K562 (cell line): ENCODE results near the gene EFCAB7. TPM values are rescaled to one million over a fixed set of nuclear protein-coding genes. Genes with fewer than 3 reads are reported as not detected.

Experiments
- HNRNPL ChIP-seq: fragments of 200-400 bp; formaldehyde crosslinking; IDR thresholded peaks from 2 replicates; pipeline ENCODE4 v1.6.1; 2017; ENCODE audit warnings: low read depth, mild to moderate bottlenecking, low read length
- POLR2A ChIP-seq: fragments of 450-650 bp; conservative IDR thresholded peaks from 2 replicates; pipeline ENCODE4 v1.6.1; 2016
- ZKSCAN3 ChIP-seq: fragments of 250-450 bp; sonication (Bioruptor Pico); IDR thresholded peaks from 2 replicates; pipeline ENCODE4 v1.4.0; 2020
- ZKSCAN8 ChIP-seq: fragments of 200-800 bp; sonication (Bioruptor generic); IDR thresholded peaks from 2 replicates; pipeline ENCODE4 v1.6.1; 2016; ENCODE audit warnings: missing genetic modification characterization, missing compliant biosample characterization
- polyA plus RNA-seq, 8 experiments: library from polyadenylated mRNA; depleted of rRNA in 4 of 8; stranded (reverse) in 5 of 8; unstranded in 3 of 8; fragments of >200 nt; fragmentation: Nextera tagmentation in 2 of 8; fragmentation: Illumina TruSeq in 1 of 8; extraction: Ambion mirVana in 2 of 8; extraction: Trizol in 1 of 8; gene quantifications; 2 replicates each; pipeline versions ENCODE4 v1.2.1 to v1.2.3, GENCODE V29; 2011 to 2014; ENCODE audit warnings: inconsistent platforms in 1 of 8, missing spikeins in 1 of 8
- total RNA-seq, 7 experiments: library from RNA; depleted of rRNA in 6 of 7; stranded (reverse); fragments of >200 nt in 6 of 7; fragmentation: Illumina TruSeq in 2 of 7; extraction: Trizol in 2 of 7; gene quantifications; 2 replicates each; pipeline versions ENCODE4 v1.2.1 to v1.2.3, GENCODE V29; 2011 to 2021; ENCODE audit warnings: low replicate concordance in 1 of 7
- TF ChIP-seq, protein P1 (sequence below): sonication (generic); formaldehyde crosslinking; IDR thresholded peaks from 2 replicates; pipeline ENCODE4 v1.8.1; 2022; ENCODE audit warnings: missing genetic modification reagents
- TF ChIP-seq, protein P2 (sequence below), 2 experiments: fragments of 450-650 bp in 1 of 2; IDR thresholded peaks; 2 replicates each; pipeline ENCODE4 v1.6.1; 2011 to 2017; ENCODE audit warnings: low read depth in 2 of 2, antibody characterized with exemption in 1 of 2, borderline replicate concordance in 1 of 2, low read length in 1 of 2, mild to moderate bottlenecking in 1 of 2, mixed read lengths in 1 of 2; ENCODE audit not compliant: control insufficient read depth in 1 of 2
- TF ChIP-seq, protein P3 (sequence below): fragments of 450-650 bp; IDR thresholded peaks from 2 replicates; pipeline ENCODE4 v1.6.1; 2016; ENCODE audit warnings: mild to moderate bottlenecking, moderate library complexity

The EFCAB7 gene
- total and polyA plus RNA-seq, 9 of the 15 experiments (the other 6 are each of a cell fraction or from before 2014, with no cell fraction given) = 3.2 to 7.6 (median 5.7) TPM

GRCh38 chr1:63522891-63523728 lies at the start of gene EFCAB7, which contains the start of gene ITGB3BP (continued):
- TF ChIP-seq, protein P1, sequence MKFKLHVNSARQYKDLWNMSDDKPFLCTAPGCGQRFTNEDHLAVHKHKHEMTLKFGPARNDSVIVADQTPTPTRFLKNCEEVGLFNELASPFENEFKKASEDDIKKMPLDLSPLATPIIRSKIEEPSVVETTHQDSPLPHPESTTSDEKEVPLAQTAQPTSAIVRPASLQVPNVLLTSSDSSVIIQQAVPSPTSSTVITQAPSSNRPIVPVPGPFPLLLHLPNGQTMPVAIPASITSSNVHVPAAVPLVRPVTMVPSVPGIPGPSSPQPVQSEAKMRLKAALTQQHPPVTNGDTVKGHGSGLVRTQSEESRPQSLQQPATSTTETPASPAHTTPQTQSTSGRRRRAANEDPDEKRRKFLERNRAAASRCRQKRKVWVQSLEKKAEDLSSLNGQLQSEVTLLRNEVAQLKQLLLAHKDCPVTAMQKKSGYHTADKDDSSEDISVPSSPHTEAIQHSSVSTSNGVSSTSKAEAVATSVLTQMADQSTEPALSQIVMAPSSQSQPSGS (CRISPR knock-in tag) = no peak
- no peak for TF ChIP-seq ZKSCAN3 (CRISPR knock-in tag)
- no peak for TF ChIP-seq HNRNPL
- TF ChIP-seq, protein P2, sequence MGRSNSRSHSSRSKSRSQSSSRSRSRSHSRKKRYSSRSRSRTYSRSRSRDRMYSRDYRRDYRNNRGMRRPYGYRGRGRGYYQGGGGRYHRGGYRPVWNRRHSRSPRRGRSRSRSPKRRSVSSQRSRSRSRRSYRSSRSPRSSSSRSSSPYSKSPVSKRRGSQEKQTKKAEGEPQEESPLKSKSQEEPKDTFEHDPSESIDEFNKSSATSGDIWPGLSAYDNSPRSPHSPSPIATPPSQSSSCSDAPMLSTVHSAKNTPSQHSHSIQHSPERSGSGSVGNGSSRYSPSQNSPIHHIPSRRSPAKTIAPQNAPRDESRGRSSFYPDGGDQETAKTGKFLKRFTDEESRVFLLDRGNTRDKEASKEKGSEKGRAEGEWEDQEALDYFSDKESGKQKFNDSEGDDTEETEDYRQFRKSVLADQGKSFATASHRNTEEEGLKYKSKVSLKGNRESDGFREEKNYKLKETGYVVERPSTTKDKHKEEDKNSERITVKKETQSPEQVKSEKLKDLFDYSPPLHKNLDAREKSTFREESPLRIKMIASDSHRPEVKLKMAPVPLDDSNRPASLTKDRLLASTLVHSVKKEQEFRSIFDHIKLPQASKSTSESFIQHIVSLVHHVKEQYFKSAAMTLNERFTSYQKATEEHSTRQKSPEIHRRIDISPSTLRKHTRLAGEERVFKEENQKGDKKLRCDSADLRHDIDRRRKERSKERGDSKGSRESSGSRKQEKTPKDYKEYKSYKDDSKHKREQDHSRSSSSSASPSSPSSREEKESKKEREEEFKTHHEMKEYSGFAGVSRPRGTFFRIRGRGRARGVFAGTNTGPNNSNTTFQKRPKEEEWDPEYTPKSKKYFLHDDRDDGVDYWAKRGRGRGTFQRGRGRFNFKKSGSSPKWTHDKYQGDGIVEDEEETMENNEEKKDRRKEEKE (IDR thresholded peaks at IDR 0.05; ENCODE audit: borderline replicate concordance in 1 of 2, control insufficient read depth in 1 of 2, low read depth in 2 of 2, low read length in 1 of 2) = peak in 1 of 2 experiments; percentile 92; a peak in 2 of 4 replicates
- TF ChIP-seq ZKSCAN8 = no peak
- TF ChIP-seq, protein P3, sequence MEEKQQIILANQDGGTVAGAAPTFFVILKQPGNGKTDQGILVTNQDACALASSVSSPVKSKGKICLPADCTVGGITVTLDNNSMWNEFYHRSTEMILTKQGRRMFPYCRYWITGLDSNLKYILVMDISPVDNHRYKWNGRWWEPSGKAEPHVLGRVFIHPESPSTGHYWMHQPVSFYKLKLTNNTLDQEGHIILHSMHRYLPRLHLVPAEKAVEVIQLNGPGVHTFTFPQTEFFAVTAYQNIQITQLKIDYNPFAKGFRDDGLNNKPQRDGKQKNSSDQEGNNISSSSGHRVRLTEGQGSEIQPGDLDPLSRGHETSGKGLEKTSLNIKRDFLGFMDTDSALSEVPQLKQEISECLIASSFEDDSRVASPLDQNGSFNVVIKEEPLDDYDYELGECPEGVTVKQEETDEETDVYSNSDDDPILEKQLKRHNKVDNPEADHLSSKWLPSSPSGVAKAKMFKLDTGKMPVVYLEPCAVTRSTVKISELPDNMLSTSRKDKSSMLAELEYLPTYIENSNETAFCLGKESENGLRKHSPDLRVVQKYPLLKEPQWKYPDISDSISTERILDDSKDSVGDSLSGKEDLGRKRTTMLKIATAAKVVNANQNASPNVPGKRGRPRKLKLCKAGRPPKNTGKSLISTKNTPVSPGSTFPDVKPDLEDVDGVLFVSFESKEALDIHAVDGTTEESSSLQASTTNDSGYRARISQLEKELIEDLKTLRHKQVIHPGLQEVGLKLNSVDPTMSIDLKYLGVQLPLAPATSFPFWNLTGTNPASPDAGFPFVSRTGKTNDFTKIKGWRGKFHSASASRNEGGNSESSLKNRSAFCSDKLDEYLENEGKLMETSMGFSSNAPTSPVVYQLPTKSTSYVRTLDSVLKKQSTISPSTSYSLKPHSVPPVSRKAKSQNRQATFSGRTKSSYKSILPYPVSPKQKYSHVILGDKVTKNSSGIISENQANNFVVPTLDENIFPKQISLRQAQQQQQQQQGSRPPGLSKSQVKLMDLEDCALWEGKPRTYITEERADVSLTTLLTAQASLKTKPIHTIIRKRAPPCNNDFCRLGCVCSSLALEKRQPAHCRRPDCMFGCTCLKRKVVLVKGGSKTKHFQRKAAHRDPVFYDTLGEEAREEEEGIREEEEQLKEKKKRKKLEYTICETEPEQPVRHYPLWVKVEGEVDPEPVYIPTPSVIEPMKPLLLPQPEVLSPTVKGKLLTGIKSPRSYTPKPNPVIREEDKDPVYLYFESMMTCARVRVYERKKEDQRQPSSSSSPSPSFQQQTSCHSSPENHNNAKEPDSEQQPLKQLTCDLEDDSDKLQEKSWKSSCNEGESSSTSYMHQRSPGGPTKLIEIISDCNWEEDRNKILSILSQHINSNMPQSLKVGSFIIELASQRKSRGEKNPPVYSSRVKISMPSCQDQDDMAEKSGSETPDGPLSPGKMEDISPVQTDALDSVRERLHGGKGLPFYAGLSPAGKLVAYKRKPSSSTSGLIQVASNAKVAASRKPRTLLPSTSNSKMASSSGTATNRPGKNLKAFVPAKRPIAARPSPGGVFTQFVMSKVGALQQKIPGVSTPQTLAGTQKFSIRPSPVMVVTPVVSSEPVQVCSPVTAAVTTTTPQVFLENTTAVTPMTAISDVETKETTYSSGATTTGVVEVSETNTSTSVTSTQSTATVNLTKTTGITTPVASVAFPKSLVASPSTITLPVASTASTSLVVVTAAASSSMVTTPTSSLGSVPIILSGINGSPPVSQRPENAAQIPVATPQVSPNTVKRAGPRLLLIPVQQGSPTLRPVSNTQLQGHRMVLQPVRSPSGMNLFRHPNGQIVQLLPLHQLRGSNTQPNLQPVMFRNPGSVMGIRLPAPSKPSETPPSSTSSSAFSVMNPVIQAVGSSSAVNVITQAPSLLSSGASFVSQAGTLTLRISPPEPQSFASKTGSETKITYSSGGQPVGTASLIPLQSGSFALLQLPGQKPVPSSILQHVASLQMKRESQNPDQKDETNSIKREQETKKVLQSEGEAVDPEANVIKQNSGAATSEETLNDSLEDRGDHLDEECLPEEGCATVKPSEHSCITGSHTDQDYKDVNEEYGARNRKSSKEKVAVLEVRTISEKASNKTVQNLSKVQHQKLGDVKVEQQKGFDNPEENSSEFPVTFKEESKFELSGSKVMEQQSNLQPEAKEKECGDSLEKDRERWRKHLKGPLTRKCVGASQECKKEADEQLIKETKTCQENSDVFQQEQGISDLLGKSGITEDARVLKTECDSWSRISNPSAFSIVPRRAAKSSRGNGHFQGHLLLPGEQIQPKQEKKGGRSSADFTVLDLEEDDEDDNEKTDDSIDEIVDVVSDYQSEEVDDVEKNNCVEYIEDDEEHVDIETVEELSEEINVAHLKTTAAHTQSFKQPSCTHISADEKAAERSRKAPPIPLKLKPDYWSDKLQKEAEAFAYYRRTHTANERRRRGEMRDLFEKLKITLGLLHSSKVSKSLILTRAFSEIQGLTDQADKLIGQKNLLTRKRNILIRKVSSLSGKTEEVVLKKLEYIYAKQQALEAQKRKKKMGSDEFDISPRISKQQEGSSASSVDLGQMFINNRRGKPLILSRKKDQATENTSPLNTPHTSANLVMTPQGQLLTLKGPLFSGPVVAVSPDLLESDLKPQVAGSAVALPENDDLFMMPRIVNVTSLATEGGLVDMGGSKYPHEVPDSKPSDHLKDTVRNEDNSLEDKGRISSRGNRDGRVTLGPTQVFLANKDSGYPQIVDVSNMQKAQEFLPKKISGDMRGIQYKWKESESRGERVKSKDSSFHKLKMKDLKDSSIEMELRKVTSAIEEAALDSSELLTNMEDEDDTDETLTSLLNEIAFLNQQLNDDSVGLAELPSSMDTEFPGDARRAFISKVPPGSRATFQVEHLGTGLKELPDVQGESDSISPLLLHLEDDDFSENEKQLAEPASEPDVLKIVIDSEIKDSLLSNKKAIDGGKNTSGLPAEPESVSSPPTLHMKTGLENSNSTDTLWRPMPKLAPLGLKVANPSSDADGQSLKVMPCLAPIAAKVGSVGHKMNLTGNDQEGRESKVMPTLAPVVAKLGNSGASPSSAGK = peak; percentile 49; the same call in 1 of the 2 replicates
- TF ChIP-seq POLR2A = peak; percentile 93
